Activated CD8-positive, alpha-beta memory T cell treated with anti-CD3 and anti-CD28 coated beads, Interleukin-2, amount 50 U/mL, for 24 hours (primary cell): ENCODE measurements around the gene OR4D9.

Source experiments
- DNase-seq: peaks from one replicate; pipeline ENCODE4 v3.0.0-alpha.2; 2020; ENCODE audit errors: extremely low read depth

The OR4D9 gene

DNA sequence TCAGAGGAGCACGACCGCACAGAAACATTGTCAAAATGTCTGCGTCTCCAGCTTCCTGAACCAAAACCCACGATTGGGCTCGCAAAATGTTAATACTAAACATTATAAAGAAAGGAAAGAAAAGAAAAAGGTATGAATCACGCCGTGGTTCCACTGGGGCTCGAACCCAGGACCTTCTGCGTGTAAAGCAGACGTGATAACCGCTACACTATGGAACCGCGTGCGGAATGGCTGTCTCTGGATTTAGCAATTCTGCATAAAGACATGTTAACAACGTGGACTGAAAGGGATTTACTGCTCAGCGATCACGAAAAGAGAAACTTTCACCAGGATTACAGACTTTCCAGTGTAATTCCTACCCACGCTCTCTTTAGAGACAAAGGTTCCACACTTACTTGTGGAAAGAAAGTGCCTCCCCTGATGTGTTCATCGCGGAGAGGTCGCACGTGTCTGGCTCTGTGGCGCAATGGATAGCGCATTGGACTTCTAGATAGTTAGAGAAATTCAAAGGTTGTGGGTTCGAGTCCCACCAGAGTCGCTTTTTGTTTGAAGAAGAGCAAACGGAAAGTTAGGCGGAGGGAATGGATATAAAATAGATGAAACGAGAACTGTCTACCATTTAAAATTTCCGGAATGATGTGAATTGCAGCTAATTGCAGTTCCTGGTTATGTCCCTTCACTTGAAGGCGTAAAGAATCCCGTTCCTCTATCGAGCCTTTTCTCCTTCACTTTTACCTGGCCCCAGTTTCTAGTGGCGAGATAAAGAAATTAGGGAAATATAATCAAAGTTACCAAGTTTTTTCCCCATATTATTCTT lies 39.7 kb downstream of the OR4D9 start:
- DNase-seq = peak; percentile 76

DNA sequence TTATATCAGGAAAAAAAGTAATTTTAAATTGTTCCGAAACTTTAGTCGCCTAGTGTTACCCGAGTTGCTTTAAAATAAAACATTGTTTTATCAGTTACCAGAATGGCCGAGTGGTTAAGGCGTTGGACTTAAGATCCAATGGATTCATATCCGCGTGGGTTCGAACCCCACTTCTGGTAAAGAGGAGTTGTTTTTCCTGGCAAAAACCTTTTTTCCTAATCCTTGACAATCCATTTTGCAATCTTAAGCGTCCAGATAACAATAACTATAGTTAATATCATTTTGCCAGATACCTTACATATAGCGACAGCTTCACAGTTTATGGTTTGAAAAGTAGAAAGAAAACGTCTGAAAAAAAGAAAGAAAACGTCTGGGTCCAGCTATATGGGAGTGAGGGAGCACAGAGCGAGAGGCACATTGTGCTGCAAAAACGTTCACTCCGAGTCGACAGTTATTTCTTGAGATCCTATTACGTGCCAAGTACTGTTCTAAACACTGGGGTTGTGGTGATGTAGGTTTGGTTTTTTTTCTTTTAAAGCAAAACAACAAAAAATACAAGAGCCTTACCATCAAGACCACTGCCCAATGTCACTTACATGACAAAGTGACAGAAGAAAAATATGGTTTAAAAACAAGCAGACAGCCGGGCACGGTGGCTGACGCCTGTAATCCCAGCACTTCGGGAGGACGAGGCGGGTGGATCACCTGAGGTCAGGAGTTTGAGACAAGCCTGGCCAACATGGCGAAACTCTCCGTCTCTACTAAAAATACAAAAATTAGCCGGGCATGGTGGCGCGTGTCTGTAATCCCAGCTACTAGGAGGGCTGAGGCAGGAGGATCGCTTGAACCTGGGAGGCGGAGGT lies 40.6 kb downstream of the OR4D9 start:
- DNase-seq = no peak

DNA sequence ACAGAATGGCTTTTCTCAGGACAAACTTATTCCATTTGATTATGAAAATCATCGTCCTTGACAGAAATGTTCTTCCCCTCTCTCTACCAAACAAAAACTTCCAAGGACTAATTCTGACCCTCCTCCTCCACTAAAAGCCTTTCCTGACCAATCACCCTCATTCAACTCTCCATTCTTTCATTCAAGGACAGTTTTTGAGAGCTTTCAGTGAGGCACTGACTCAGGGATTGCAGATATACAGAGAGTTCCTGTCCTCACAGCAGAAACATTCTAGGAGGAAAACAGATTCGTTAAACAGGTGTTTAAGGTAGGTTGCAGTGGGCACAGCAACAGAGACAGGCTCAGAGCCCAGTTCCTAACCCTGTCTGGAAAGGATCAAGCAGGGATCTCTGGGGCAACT lies 41.5 kb downstream of the OR4D9 start:
- DNase-seq = no peak

DNA sequence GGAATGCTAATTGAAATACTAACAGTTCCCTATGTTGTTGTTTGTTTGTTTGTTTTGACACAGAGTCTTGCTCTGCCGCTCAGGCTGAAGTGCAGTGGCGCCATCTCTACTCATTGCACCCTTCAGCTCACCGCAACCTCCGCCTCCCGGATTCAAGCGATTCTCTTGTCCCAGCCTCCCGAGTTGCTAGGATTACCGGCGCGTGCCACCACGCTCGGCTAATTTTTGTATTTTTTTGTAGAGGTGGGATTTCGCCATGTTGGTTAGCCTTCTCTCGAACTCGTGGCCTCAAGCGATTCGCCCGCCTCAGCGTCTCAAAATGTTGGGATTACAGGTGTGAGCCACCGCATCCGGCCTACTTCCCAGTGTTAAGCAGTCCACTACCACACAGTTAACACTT lies 42.0 kb downstream of the OR4D9 start:
- no peak for DNase-seq

DNA sequence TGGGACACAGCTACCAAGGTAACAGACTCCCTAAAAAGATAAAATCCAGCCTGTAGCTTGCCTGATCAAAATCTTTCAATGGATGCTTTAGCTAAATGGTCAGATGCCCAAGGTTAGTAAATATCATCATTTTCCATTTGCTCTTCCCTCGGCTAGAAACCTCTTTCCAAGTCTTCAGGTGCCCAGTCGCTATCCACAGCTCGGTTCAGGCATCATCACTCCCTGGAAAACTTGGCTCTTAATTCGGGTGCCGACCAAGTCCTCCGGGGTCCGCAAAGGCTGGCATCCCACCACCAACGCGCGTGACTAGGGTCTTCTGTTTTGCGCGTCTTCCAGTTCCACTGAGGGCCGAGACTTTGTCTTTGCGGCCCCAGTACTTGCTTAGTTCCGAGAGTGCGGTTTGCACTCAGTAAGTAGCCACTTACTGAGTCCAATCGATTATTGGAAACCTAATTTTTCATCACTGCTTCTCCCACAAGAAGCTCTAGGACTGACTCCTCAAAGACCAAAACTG lies 44.3 kb downstream of the OR4D9 start:
- DNase-seq = no peak

DNA sequence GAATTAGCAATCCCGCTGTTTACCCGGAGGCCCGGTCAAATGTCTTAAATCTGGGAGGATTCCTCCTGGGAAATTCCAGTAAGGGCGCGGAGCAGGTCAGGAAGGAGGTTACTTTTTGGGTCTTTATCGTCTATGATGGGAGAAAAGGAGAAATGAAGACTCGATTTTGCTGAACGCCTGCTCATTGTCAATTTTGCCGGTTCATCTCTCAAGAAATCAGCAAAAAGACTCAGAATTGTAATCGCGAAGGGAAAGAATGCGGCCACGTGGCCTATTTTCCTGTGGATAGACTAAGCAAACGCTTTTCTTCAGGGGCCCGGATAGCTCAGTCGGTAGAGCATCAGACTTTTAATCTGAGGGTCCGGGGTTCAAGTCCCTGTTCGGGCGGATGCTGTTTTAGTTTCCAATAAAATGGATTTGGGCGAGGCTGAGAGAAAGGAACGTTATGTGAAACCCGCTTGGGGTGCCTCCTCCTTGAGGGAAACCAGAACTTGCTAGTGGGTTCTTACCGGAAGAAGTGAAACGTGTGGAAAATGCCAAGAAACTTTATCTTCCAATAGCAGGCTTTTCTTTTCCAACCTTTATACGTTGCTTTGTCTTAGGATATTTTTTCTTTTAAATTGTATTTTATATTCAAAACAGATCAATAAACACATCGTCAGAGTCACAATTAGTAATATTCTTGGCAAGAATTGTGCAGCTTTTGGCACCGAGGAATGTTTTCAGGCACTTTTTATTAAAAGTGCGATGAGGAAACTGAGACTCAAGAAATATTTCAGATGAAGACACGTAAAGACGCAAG lies 45.0 kb downstream of the OR4D9 start:
- DNase-seq = peak; percentile 71

DNA sequence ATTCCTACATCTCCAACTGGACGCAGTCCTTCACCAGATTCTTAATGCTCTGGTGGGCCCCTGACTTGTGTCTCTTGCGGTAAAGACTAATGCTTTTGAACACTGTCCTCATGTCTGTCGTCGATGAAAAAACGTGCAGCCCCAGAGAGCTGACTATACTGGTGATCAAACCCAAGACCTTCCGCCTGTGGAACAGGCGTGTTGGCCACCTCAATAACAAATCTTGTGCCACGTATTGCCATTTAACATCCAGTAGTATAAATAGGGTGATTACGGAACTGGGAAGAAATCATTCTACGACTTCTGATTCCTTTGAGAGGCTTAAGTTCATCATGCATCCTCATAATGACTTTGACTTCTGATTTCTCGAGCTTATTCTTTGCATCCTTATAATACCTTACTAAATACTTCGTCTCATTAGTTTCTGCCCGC lies 45.6 kb downstream of the OR4D9 start:
- DNase-seq = no peak

DNA sequence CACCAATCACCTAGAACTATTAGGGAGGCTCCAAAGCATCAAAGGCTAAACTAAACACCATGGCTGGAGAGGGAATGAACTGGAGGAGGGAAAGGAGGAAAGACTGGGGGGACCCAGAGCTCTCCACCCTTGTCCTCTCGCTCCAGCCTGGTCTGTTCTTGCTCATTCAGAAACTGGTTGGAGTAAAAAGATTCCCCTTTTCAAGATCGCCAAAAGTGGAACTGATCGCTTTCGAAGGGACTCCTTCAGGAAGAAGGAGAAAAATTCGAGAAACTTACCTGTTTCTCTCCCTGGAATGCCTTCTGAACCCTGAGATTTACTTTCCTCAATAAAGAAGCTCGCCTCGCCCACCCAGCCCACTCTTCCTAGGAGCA lies 46.9 kb downstream of the OR4D9 start:
- DNase-seq = no peak

DNA sequence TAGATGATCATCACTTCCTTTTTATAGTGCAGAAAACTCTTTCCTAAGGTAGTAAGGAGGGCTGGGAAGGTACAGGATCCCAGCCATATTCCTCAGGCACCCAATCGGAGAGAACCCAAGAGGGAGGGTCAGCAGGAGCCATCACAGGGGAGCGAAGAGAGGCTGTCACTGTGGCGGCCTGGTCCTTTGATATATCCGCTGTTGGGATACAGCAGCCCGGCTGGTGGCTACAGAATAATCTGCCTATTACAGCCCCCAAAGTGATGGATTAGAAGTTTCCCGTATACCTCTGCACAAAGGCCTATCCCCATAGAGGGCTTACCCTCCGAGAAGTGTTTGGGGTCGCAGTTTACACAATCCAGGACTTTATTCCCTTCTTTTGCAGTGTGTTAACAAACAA lies 48.5 kb downstream of the OR4D9 start:
- DNase-seq = no peak

DNA sequence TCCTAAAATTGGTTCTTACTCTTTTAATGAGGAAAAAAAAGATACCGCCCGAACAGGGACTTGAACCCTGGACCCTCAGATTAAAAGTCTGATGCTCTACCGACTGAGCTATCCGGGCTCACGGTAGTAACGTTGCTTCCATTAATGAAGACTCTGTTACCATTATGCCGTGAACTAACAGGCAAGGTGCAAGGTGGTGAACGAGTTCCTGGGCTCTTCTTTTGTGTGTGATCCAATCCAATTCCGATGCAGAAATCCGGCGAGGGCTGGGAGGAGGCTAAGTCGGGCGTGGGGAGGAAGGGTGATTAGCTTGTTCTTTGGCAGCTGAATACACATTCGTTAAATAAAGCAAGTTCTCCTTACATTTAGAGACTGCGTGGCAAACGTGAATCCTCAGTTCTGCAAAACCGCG lies 49.0 kb downstream of the OR4D9 start:
- DNase-seq = peak; percentile 60

DNA sequence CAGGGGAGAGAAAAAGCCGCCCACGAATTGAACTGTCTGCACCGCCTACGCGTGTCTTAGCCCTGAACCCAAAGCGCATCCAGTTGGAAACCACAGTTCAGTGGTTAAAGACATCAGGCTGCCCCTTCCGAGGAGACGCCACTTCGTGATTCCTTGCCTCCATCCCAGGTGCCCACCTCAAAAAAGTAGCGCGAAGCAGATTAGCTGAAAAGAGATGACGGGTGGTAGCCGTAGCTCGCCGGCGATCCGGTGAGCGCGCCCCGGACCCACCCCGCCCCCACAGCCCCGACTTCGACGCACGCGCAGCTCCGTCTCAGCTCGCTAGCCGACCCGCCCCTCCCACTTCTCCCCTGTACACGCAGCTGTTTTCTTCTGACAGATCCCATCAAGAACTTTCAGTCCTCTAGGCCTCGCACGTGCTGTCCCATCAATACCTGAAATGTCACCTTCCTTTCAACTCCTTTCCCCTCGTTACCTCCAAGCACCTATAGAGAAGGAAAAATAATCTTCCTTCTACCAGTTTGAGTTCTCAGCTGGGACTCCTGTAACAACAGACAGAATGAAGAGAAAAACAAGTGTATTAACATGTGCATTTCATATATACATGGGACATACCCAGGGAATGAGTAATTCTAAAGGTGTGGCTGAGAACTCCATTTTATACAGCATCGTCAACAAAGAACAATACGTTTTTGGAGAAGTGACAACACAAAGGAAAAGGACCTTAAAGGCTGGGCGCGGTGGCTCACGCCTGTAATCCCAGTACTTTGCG lies 49.5 kb downstream of the OR4D9 start:
- DNase-seq = peak; percentile 60

DNA sequence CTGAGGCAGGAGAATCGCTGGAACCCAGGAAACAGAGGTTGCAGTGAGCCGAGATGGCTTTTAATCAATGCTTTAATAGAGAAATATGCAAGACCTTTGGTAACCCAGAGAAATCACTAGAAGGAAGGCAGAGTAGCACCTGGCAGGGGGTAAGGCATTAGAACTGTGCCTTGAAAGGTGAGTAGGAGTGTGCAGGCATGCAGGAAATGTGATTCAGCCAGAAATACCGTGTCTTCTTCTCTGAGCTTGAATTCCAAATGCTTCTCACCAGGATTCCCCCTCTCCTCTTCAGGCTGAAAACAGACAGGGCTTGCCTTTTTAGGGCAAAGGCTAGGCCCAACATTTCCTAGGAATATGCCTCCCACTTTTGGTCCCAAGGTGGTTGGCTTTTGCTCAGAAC lies 51.0 kb downstream of the OR4D9 start:
- DNase-seq = no peak
